ENCODE data around the gene PCDHGB2.
A peak's percentile ranks its signal among the peaks of the same experiment; 100 is the strongest.
"Not testable (repeated sequence)": the region's sequence is repeated elsewhere in the genome, so short reads cannot be mapped to it uniquely, and the experiment has no call there.

The PCDHGB2 gene

GRCh38 chr5:141399555-141400258 lies 39.9 kb downstream of the PCDHGB2 start:
- H3K4me3 ChIP-seq (replicated peaks; ENCODE audit: low read depth, low read length), result no peak overlapping the region
- DNase-seq (ENCODE audit: extremely low read depth, low read depth), result no peak
- TF ChIP-seq CTCF (IDR thresholded peaks at IDR 0.05; ENCODE audit: low read depth, low read length, missing control alignments), result no peak

GRCh38 chr5:141402553-141403243 lies 42.9 kb downstream of the PCDHGB2 start, which contains the start of gene PCDHGA9:
Gene PCDHGA9, plus strand, starts transcription at chr5:141402778. Its CDS starts 175 bp downstream, at chr5:141402953.
- DNase-seq (ENCODE audit: extremely low read depth, low read depth), result no peak

GRCh38 chr5:141403387-141403786 lies 43.6 kb downstream of the PCDHGB2 start:
- TF ChIP-seq CTCF (IDR thresholded peaks at IDR 0.05; ENCODE audit: low read depth, low read length, missing control alignments), result no peak
- no peak for DNase-seq (ENCODE audit: extremely low read depth, low read depth)
- H3K4me3 ChIP-seq (replicated peaks; ENCODE audit: low read depth, low read length), result no peak overlapping the region; the same call in 1 of the 2 replicates

More at GRCh38 chr5:141402553-141403243, 42.9 kb downstream of the PCDHGB2 start, which contains the start of gene PCDHGA9:
- peak; percentile 41 for TF ChIP-seq CTCF (IDR thresholded peaks at IDR 0.05; ENCODE audit: low read depth, low read length, missing control alignments)
- H3K4me3 ChIP-seq (replicated peaks; ENCODE audit: low read depth, low read length), result peak within 1 kb of the TSS; percentile 31

GRCh38 chr5:141407790-141408505 lies 48.2 kb downstream of the PCDHGB2 start, which contains the start of gene PCDHGB6:
Gene PCDHGB6, plus strand, starts transcription at chr5:141408021. Its CDS starts 182 bp downstream, at chr5:141408203.
- TF ChIP-seq CTCF (IDR thresholded peaks at IDR 0.05; ENCODE audit: low read depth, low read length, missing control alignments), result peak; percentile 56
- peak within 1 kb of the TSS; percentile 20; the same call in 1 of the 2 replicates for H3K4me3 ChIP-seq (replicated peaks; ENCODE audit: low read depth, low read length)
- DNase-seq (ENCODE audit: extremely low read depth, low read depth), result not testable (repeated sequence)

- no peak for DNase-seq (ENCODE audit: extremely low read depth, low read depth)
- no peak for TF ChIP-seq CTCF (IDR thresholded peaks at IDR 0.05; ENCODE audit: low read depth, low read length, missing control alignments)
- H3K4me3 ChIP-seq (replicated peaks; ENCODE audit: low read depth, low read length), result no peak overlapping the region
These were observed 50.0 kb downstream of the PCDHGB2 start for GRCh38 chr5:141409598-141410306.

- no peak for TF ChIP-seq CTCF (IDR thresholded peaks at IDR 0.05; ENCODE audit: low read depth, low read length, missing control alignments)
- H3K4me3 ChIP-seq (replicated peaks; ENCODE audit: low read depth, low read length), result no peak overlapping the region
- DNase-seq (ENCODE audit: extremely low read depth, low read depth), result no peak
These were observed 51.8 kb downstream of the PCDHGB2 start for GRCh38 chr5:141411575-141411974.
